Vagina (tissue), 2 donors: ENCODE data around the gene GTSE1.

ENCODE experiments used
- POLR2A ChIP-seq, 2 donors: fragments of 450-650 bp; IDR thresholded peaks; one replicate each; pipeline ENCODE4 v1.6.1; 2017; ENCODE audit warnings: antibody characterized with exemption in 2 of 2, mild to moderate bottlenecking in 2 of 2, moderate library complexity in 2 of 2
- POLR2AphosphoS5 ChIP-seq, 2 donors: sonication (generic); formaldehyde crosslinking; IDR thresholded peaks; one replicate each; pipeline ENCODE4 v1.9.0; 2017; ENCODE audit warnings: antibody characterized with exemption in 2 of 2, mild to moderate bottlenecking in 2 of 2, low read depth in 1 of 2; ENCODE audit not compliant: insufficient read depth in 1 of 2
- TF ChIP-seq, protein P1 (sequence below), 3 experiments: fragments of 450-650 bp in 2 of 3; fragments of 200-600 bp in 1 of 3; sonication (generic) in 1 of 3; IDR thresholded peaks; one replicate each; pipeline ENCODE4 v1.5.1; 2017 to 2019; ENCODE audit warnings: antibody characterized with exemption in 3 of 3, mild to moderate bottlenecking in 2 of 3, moderate library complexity in 2 of 3

- TF ChIP-seq POLR2A (IDR thresholded peaks at IDR 0.05) = no peak
- TF ChIP-seq, protein P1, sequence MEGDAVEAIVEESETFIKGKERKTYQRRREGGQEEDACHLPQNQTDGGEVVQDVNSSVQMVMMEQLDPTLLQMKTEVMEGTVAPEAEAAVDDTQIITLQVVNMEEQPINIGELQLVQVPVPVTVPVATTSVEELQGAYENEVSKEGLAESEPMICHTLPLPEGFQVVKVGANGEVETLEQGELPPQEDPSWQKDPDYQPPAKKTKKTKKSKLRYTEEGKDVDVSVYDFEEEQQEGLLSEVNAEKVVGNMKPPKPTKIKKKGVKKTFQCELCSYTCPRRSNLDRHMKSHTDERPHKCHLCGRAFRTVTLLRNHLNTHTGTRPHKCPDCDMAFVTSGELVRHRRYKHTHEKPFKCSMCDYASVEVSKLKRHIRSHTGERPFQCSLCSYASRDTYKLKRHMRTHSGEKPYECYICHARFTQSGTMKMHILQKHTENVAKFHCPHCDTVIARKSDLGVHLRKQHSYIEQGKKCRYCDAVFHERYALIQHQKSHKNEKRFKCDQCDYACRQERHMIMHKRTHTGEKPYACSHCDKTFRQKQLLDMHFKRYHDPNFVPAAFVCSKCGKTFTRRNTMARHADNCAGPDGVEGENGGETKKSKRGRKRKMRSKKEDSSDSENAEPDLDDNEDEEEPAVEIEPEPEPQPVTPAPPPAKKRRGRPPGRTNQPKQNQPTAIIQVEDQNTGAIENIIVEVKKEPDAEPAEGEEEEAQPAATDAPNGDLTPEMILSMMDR (IDR thresholded peaks at IDR 0.05) = no peak
- no peak for TF ChIP-seq POLR2AphosphoS5 (IDR thresholded peaks at IDR 0.05; ENCODE audit: insufficient read depth in 1 of 2, low read depth in 1 of 2)
Observed at GRCh38 chr22:46329616-46330015, 32.9 kb downstream of the GTSE1 start.
